NCI-H774 (cell line): ENCODE data around the gene STEAP4.

Source experiments
- DNase-seq: peaks from one replicate; lab custom pipeline; 2025; lab: John Stamatoyannopoulos, UW

STEAP4 gene

DNA sequence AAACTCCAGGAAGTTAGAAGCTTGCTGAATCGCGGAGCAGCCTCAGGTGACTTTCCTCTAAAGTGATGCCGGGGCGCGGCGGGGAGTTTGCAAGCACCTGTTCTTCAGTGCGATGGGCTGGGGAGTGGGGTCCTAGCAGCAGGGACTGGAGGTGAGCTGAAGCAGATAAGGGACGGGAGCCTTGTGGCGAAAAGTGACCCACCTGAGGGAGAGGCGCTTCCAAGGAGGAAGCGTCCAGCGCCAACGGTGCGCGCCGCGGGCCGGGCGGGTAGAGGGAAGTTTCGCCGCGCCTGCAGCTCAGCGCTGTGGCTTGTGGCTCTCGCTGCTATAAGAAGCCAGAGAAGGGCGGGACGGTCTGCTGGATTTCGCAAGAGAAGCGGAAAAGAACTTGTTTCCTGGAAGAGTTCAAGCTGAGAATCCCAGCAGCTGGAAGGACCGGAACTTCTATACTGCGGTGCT, at the start of gene STEAP4:
TSS of gene STEAP4 (minus strand) at position 305 of the 459 bp plus-strand sequence. CDS start 22,625 bp downstream, outside the sequence.
- no peak for DNase-seq

DNA sequence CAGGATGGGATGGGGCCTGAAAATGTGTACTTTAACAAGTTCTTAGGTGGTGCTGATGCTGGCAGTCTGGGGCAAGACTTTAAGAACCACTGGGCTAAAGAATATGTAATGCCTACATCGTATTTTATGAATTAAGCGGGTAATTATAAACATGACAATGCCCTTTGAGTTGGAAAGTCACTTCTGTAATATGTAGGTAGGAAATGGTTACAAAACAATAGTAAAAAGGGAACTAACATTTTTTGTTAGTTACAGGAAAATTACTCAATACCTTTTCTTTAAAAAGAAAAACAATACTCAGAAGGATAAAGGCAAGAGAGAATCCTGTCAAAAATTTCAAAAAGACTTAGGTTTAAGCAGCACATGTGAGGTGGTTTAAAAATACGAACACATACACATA, 48.3 kb upstream of the STEAP4 start:
- DNase-seq: no peak

DNA sequence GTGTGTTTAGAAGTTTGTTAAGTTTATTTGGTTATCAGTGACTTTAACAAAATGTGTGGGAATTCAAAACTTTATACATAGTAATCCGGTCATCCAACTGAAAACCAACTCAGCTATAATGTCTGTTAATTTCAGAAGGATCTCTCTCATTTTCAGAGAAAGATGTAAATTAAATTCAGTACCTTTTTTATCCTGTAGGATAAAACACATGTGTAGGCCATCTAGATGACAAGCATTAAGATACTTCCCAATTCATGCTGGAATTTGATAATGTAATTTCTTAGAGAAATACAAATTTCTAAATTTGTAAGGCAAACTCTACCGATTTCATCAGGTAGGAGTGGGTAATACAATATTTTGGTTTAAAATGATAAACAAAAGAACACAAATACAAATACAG, 43.4 kb upstream of the STEAP4 start:
- no peak for DNase-seq

DNA sequence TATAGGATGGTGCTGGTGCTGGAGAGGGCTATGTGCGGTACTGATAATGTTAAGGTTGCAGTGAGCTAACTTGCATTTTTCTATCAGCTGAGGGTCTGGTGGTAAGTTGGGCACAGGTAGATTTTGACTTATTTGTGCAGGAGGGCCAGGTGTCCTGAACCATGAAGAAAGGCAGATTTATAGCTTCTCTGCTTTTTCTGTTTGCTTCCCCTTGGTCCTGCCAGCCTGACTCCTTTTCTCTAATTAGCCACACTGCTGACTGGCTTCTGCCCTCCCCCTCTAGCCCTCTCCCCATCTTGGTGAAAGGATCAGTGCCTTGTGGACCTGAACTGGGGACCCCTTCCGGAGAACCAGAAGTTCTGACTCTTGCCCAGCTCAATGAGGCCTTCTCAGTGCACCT, 40.8 kb upstream of the STEAP4 start:
- DNase-seq: no peak

DNA sequence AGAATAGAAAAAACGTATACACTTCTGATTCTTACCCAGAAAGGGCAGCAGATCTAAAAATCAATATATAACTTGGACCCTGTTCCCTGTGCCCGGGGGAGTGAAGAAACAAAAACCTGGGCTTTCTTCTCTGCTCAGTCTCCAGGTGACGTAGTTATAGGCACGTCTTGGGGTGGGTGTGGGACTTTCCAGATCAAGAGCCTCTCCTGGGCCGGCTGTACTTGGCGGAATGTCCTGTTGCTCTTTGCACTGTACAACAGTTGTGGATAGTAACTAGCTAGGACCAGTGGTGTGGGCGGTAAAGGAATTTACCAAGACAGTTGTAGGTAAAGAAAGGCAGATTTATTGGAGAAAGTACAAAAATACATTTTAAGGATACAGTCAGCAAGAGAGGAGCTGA, 40.4 kb upstream of the STEAP4 start:
- DNase-seq: no peak

DNA sequence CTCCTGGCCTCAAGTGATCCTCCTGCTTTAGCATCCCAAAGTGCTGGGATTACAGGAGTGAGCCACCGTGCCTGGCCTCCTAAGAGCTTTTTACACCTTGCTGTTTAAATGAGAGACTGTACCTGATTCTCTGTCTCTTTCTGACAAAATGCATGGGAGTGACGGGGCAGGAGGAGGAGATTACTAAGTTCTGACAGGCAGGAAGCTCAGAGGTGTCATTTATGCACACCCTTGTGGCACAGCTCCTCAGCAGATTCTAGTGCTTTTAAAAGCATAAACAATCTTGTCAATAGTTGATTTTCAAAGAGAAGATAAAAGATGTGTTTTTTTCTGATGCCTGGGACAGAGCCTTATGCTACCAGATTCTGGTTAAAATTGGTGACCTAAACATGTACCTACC, 39.7 kb upstream of the STEAP4 start:
- no peak for DNase-seq

DNA sequence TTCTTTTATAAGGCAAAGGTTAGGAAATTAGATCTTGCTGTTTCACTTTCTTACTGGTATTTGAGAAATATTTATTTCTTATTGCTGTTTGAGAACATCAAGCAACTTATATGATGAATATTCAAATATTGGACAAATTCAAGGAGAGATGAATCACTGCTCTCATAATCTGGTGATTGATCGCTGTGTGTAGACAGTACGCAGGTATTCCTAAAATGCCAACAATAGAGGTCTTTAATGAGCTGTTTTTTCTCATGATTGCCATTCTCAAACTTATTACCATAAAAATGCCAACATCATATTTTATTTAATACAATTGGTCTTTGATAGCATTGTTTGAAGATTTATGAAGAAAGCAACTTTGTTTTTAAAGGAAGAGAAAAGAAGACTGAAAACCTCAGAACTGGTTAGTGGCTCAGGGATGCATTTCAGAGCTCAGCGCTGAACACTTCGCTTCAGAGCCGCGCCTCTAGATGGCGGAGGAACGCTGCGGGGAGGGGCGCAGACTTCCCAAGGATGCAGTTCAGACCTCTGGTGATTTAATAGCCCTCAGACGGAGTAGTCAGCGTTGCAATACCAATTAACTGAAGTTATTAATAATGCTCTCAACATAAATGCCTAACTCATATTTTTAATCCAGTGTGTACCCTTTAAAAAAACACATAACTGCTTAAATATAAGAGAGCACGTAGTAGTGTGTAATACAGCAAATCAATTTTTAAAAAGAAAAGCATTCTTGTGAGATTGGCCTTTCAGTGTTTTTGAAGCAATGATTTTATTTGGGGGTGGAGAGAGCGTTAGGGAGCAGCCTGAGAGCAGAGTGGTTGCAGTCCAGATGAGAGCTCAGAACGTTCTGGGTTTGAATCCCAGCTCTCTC, 38.5 kb upstream of the STEAP4 start:
- DNase-seq: no peak

DNA sequence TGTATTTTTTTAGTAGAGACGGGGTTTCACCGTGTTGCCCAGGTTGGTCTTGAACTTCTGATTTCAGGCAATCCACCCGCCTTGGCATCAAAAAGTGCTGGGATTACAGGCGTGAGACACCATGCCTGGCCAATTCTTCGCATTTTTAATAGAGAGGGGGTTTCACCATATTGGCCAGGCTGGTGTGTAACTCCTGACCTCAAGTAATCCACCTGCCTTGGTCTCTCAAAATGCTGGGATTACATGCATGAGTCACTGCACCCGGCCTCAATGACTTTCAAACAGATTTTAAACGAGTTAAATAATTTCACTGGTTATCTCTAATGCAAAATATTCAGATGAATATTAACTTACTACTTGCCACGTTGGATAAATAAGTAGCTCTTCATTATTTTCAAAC, 37.6 kb upstream of the STEAP4 start:
- DNase-seq: no peak

DNA sequence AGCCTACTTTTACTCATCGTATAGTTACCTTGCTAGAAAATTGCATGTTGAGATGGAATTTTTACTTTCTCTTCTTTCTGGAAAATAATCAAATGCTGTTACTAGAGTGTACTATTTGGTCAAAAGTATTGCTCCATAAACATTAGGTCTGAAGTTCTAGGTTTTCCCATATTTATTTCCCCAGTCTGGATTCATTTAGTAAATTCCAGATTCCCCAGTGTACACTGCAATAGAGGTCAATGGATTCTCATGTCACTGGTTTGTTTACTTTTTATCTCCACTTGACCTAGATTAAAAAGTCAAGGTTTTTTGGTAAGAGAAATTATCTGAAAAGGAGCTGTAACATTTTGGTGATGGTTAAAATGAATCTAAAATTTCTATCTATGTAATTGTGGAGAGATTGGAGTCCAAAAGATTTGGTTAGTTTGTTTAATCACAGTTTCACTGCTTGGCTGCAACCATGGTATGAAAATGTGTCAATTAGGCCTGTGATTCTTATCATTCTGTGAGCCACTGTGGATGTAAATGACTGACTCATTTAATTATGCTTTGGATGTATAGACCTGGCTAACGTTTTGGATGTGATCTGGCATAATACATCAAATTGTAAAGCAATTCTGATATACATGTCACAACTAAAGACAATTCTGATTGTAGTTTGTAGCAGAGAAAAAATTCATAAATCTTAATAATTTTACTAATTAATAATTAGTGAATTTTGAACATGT, 32.7 kb upstream of the STEAP4 start:
- DNase-seq: no peak

DNA sequence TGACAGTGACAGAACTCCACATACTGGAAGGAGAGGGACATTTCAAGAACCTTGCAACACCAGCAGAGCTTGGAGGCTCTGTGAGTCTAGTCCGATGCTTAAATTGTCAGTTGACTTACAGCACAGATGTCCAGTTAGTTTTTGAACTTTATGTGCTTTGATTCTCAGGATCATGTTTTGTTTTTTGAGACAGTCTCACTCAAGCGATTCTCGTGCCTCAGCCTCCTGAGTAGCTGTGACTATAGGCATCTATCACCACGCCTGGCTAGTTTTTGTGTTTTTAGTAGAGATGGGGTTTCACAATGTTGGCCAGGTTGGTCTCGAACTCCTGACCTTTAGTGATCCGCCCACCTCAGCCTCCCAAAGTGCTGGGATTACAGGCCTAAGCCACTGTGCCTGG, 31.8 kb upstream of the STEAP4 start:
- no peak for DNase-seq

DNA sequence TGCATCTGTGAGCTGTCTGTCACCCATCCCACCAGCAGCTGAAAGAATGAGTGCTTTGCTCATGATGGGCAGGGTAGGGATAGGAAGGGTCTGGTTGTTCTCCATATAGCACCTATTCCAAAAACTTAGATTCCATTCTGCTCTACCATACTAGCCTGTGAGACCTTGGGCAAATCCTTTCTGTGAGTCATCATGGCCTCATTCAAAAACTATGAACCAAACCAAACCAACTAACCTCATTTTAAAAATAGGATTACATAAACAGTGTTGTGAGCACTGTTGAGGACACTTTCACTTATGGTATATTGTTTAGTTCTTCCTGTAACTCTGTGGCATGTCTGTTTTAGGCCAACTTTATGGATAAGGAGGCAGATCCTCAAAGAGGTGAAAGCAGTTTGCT, 30.9 kb upstream of the STEAP4 start:
- DNase-seq: no peak

DNA sequence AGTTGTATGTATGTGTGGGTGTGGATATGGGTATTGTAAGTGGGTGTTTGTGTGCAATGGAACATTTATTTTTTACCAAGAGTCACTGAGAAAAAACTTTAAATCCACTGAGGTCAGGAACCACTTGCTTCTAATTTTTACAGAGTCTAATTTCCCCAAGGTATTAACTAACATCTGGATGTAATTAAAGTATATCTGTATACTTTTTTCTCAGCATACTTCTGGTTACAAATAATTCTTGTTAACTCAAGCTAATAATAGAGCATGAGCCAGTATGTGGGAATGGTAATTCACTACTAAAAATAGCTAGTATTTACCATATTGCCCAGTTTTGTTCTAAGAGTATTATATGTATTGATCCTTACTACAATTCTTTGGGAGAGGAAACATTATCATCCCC, 24.6 kb upstream of the STEAP4 start:
- no peak for DNase-seq

DNA sequence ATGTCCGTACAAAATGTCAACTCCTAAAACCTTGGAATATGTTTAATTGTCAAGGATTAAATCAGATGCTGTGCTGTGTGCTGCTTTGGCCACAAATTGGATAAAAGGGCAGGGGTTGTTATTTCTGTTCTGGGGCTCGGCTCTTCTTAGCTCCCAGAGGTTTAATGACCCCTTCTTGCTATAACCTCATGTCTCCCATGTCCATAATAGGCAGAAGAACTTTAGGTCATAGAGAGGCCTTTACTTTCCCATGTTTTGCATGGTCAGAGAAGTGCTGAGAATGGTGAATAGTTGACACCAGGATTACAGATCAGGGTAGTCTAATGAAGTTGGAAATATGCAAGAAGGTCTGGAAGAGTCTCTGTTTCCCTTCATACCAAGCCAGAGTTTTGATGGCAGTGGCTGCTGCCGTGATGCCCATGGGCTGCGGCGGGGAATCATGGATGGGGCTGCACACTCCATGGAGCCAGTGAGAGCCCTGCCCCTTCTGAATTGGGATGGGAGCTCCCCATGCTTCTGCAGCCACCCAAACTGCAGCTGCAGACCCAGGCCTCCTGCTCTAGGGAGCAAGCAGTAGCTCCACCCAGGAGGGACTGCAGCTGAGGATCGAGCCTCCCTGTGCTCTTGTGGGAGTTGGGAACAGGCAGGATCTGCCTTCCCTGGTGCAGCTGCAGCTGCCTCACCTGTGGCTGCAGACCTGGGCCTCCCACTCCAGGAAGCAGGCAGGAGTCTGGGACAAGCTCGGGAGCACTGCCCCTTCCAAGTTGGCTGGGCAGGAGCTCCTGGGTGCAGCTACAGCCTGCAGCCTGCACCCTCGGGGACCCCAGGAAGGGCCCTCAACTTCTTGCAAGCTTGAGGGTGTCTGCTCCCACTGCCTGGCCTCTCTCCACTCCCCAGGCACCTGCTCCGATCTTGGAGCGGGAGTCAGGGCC, 23.1 kb upstream of the STEAP4 start:
- DNase-seq: no peak

DNA sequence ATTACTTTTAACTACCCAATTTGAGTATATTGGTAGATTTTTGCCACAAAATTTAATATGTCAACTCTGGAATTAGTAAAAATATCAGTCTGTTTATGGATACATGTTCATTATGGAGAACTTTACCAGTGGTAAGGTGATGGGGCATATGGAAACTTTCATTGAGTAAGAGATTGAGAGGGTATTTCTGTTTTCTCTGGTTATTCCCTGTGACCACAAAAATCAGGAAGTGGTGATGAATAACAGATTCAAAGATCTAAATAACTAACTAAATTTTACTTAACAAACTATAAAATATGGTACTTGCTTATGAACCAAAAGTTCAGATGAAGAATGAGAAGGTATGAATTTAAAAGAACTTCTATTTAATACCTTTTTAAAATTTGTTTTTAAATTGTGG, 22.1 kb upstream of the STEAP4 start:
- no peak for DNase-seq

DNA sequence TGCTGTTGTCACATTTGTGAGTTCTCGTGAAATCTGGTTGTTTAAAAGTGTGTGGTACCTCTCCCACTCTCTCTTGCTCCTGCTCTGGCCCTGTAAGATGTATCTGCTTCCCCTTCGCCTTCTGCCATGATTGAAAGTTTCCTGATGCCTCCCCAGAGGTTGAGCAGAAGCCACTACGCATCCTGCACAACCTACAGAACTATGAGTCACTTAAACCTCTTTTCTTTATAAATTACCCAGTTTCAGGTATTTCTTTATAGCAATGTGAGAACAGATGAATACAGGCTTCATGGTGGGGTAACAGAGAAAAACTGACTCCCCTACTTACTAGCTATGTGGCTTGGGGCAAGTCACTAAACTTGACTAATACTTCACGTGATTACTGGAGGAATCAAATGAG, 18.0 kb upstream of the STEAP4 start:
- DNase-seq: no peak

DNA sequence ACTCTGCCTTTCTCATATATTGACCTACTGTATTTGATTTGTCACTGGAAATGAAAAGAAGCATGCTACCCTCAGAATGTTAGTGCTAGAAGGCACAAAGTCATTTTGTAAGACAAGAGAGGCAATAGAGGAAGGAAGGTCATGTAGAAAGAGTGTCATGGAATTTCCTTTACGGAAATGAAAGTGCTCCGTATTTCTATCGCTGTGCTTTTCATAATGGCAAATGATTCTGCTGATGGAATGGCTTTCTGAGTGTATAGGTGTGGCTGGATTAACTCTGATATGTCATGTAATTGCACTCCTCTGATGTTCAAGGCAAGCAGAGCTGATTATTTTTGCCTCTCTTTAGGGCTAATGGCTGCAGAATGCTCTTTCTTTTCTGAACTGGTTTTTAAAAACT, 15.5 kb upstream of the STEAP4 start:
- DNase-seq: no peak

DNA sequence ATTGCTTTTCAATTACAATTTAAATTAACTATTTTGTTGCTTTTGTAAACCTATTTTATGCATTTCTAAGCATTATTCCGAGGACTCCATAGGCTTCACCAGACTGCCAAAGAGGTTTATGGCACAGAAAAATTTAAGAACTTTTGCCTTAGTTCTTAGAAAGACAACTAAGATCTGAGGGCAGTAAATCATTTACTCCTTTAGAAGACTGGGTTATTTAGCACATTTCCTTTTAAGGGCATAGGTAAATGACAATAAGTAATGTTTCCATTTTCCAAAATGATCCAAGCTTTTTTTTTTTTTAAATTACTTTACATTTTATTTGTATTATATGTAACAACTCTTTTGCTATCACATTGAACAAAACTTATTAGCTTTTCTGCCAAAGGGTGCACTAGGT, 15.0 kb upstream of the STEAP4 start:
- DNase-seq: no peak

DNA sequence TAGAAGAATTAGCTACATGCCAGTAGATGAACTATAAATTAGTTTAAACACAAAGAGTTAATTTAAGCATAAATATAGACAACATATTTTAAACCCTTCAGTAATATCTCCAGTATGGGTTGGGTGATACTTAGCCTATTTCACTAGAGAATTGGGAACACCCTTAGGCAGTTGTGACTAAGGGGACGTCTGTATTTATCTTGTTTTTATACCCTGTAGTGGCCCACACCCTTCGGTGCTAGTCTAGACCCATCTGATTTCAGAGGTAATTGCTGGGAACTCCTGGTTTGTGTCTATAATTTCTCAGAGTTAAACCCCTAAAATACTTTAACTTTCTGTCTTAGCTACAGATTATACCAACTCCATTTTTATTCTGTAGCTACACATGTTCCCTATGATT, 11.5 kb upstream of the STEAP4 start:
- DNase-seq: no peak

DNA sequence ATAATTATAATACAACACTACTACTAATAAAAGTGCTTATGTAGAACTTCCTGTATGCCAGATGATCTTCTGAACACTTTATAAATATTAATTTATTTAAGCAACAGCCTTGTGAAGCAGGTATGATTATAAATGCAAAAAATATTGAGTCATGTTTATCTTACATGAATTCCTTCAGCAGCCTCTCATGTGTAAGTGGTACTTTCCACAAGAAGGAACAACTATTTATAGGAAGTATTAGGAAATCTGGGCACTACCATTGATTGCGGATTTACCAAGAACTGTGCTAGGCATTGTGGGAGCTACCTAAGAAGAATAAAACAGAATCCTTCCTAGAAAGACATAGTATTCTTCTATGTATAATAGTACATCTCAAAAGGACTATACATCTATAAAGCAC, 10.7 kb upstream of the STEAP4 start:
- DNase-seq: no peak

DNA sequence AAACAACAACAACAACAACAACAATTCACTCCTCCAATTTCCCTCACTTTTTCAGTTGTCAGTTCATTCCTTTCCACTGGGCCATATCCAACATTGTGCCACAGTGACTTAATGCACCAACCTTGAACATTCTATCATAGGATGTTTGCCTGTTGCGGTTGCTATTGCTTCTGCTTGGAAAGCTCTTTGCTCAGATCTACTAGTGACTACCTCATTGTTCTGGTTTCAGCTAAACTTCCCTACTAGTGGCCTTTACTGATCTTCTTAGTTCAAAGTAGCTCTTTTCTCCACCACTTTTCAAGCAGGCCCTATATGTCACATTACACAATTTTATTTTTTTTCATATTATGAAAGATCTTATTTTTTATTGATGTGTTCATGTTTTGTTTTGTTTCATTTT, 9.8 kb upstream of the STEAP4 start:
- no peak for DNase-seq

DNA sequence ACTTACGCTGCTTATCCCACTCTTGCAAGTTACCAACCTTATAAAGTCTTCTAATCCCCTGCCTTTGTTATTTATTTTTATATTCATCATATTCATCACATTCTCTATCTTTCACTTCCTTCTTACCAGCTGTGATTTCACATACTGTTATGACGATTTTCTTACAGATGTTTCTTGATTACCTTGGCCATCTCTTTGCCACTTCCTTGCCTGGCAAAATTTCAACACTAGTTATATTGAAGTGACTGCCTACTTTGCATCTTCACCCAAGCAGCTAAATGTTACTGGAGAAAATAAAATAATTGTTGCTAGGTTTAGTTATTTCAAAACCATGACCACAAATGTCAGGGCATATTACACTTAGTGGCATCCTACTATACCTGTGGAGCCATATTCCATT, 8.8 kb upstream of the STEAP4 start:
- DNase-seq: no peak

DNA sequence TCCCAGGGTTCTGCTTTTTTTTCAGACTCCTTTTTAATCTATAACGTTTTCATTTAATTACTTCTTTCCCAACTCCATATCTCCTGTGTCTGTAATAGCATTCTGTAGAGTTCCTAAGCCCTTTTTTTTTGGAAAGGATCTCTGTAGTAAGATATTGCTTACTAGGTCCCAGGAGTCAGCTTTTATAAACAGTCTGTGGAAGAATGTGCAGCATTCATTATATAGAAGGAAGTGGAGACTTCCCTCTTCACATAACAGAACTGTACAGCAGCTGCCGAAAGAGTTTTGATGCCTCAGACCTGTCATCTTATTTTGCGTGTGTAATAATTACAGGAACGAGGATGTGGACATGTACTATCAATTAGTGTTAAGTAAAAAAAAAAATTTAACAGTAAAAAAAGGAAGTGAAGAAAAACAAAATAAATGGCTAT, 7.4 kb upstream of the STEAP4 start:
- no peak for DNase-seq
